GM06990 (cell line): Measurements from ENCODE around the gene HEMK1.

ENCODE experiments used
- DNase-seq: peaks from one replicate; pipeline ENCODE4 v3.0.0-alpha.2; 2011; ENCODE audit not compliant: insufficient read length; ENCODE audit errors: extremely low read depth
- H3K27me3 ChIP-seq: replicated peaks from 2 replicates; pipeline ENCODE4 v1.6.0; 2011; ENCODE audit warnings: low read length; ENCODE audit not compliant: control insufficient read depth, insufficient read depth
- H3K36me3 ChIP-seq: 2 replicates; pipeline ENCODE4 v1.5.1; 2011; ENCODE audit warnings: low read length; ENCODE audit not compliant: control insufficient read depth, insufficient read depth
- H3K4me3 ChIP-seq: replicated peaks from 2 replicates; pipeline ENCODE4 v1.5.1; 2011; ENCODE audit warnings: low read depth, mild to moderate bottlenecking, control low read depth, low read length
- CTCF ChIP-seq: IDR thresholded peaks from 2 replicates; pipeline ENCODE4 v1.5.1; 2011; ENCODE audit warnings: low read length, control low read depth, mild to moderate bottlenecking, inconsistent platforms; ENCODE audit not compliant: insufficient read depth, poor library complexity, severe bottlenecking

HEMK1 gene

DNA sequence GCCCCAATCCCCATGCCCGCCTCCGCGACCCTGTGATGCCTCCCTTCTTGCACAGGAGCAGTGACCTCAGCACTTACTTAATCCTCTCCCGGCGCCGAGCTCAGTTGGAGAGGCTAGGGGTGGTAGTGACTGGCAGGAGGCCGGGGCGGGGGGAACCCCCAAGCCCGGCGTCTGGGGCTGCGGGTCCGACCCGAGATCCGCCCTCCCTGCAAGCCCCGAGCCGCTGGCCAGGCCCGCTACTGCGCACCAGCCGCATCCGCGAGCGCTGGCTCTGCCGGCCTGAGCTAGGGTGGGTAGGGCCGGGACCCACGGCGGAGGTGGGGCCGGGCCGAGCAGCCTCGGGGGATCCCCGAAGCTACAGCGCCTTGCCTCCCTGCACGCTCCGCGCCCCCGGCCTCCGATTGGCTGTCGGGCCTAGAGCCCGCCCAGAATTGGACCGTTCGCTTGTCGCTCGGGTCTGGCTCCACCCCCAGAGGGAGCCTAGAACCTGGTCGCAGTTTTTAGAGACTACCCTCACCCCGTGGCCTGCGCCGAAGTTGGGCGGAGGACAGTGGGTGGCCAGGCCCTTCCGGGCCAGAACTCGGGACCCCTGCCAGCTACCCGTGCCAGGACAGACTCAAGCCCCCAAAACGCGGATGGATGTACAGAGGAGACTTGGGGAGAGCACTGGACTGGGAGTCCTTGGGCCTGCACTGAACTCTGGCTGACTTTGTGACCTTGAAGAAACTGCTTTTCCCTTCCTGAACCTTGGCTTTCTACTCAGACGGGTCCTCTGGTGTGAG, 1.7 kb upstream of the HEMK1 start, which contains the start of gene C3orf18:
Gene C3orf18, minus strand, starts transcription at position 362 of the 782 bp plus-strand sequence. CDS start 2,048 bp downstream, outside the sequence.
- DNase-seq, result peak; percentile 95
- peak within 1 kb of the TSS; percentile 97 for H3K4me3 ChIP-seq

DNA sequence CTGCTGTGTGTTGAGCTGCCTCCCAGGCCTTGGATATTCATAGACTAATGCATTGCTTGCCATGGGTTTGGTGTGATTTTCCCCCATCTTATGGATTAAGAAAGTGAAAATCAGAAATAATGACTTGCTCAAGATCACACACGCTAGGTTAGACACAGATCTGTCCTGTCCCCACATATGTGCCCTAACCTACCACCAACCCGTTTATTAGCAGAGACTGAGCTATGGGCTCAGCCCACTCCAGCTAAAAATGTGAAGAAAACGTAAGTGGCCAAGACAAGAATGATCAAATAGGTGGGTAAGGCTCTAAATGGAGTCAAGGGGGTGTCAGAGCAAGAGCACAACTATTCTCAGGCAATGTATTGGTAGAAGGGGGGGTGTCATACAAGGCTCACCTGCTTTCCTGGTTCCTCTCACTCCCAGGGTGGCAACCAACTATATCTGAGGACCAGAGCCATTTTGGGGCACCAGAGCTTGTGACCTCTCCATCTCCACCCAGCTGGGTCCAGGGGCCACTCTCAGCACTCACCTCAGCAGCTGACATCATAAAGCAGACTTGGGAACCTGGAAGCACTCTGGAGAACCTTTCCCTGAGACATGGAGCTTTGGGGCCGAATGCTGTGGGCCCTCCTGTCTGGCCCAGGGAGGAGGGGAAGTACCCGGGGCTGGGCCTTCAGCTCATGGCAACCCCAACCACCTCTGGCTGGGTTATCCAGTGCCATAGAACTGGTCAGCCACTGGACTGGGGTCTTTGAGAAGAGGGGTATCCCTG, 1.4 kb downstream of the HEMK1 start:
- no peak overlapping the region for H3K4me3 ChIP-seq
- H3K27me3 ChIP-seq, result no peaks in the 10 kb centered on the region
- no peak for TF ChIP-seq CTCF
- DNase-seq, result no peak
- H3K36me3 ChIP-seq, result peaks cover 10% of the 10 kb centered on the region

More for the DNA sequence above, 1.7 kb upstream of the HEMK1 start, which contains the start of gene C3orf18:
- no peak for TF ChIP-seq CTCF
- Histone ChIP-seq H3K27me3 (no peaks in the 10 kb centered on the region), H3K36me3 (no peaks in the 10 kb centered on the region)

DNA sequence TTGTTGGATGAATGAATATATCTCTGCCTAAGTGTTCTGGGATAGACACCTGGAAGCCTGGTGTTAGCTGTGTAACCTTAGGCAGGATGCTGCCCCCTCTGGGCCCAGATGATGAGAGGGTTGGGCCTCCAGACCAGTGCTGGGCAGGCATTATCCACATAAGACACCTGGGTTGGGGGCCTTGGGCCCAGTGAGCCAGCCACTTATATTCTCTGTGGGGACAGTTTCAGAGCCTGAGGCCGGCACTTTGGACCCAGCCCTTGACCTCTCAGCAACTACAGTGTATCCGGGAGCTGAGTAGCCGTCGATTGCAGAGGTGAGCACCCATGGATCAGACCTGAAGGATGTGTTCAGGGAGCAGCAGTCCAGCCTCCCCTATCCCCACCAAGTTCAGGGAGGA, 2.2 kb downstream of the HEMK1 start:
- peaks cover 10% of the 10 kb centered on the region for H3K36me3 ChIP-seq
- no peak overlapping the region for H3K4me3 ChIP-seq

DNA sequence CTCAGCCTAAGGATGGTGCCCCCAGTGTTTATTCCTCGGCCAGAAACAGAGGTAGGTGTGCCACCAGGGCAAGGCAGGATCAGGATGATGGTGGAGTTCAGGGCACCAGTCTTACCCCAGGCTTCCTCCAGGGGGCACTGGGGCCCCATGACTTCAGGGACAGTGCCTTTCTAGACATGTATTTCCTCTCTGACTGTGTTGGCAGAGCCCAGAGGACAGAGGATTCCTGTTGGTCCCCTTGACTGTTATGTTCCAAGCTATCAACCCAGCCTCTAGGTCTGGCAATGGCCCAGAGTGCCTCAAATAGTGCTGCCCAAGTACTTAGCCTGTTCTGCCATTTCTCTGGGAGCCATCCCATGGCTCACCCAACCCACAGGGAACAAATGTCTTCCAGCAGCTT, 2.8 kb downstream of the HEMK1 start:
- peak; percentile 87 for TF ChIP-seq CTCF
- DNase-seq, result peak; percentile 43
- Histone ChIP-seq H3K36me3 (peaks cover 10% of the 10 kb centered on the region), H3K27me3 (no peaks in the 10 kb centered on the region), H3K4me3 (no peak overlapping the region)

More for the DNA sequence above, 2.2 kb downstream of the HEMK1 start:
- TF ChIP-seq CTCF, result no peak
- H3K27me3 ChIP-seq, result no peaks in the 10 kb centered on the region
- DNase-seq, result no peak

DNA sequence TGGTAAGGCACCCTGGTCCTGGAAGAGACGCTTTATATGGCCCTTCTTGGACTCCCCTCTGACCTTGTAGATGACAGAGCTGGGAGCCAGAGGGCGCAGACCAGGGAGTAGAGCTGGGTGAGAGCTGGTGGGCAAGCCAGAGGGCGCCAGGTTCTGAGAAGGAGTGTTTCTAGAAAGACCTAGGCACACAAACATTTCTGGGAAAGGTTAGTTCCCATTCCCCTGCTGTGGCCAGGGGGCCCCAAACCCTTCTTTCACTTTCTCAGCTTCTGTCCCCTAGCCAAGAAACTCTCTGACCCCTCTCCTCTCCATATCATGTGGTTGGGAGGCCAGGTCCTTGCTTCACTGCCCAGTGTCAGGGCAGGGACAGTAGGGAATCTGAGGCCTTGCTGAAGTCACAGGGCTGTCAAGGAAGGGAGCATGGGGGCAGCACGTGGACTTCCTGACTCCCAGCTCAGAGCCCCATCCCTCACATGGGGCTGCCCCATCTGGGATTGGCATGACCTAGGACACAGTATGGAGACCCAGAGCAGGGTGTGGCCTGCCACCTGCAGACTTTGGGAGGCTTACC, 3.6 kb downstream of the HEMK1 start:
- peaks cover 12% of the 10 kb centered on the region for H3K36me3 ChIP-seq
- no peak for TF ChIP-seq CTCF
- H3K4me3 ChIP-seq, result no peak overlapping the region
- DNase-seq, result no peak
- no peaks in the 10 kb centered on the region for H3K27me3 ChIP-seq
